Measurements from ENCODE around the gene LILRB2. TPM values are rescaled to one million over a fixed set of nuclear protein-coding genes. Genes with fewer than 3 reads are reported as not detected.

Gene LILRB2
- total RNA-seq, 1 experiment from 2014 or later: not detected

DNA sequence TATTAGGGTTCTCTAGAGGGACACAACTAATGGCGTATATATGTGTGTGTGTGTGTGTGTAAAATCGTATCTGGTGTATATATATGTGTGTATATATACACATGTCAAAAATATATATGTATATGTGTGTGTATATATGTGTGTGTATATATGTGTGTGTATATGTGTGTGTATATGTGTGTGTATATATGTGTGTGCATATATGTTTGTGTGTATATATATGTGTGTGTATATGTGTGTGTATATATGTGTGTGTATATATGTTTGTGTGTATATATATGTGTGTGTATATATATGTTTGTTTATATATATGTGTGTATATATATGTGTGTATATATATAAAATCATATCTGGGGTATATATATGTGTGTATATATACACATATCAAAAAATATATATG, 18.4 kb downstream of the LILRB2 start:
- CTCF ChIA-PET: no interaction called here
- Histone ChIP-seq H3K4me1 (replicated peaks; ENCODE audit: insufficient read depth) (no peaks in the 10 kb centered on the region), H3K27me3 (ENCODE audit: insufficient read depth, low read depth) (peaks cover 76% of the 10 kb centered on the region), H3K79me2 (ENCODE audit: low read depth) (no peaks in the 10 kb centered on the region), H3K36me3 (ENCODE audit: low read depth) (no peaks in the 10 kb centered on the region), H3F3A (ENCODE audit: insufficient read depth, low read depth) (no peaks in the 10 kb centered on the region), H3K4me3 (no peak overlapping the region), H3K9me3 (ENCODE audit: insufficient read depth, low read depth) (no peaks in the 10 kb centered on the region), H3K9me2 (ENCODE audit: insufficient read depth) (no peaks in the 10 kb centered on the region), H3K27ac (no peak overlapping the region), H3K4me2 (no peak overlapping the region), H4K20me1 (ENCODE audit: insufficient read depth) (no peaks in the 10 kb centered on the region), H2AFZ (no peak overlapping the region)
- TF ChIP-seq, protein P1, sequence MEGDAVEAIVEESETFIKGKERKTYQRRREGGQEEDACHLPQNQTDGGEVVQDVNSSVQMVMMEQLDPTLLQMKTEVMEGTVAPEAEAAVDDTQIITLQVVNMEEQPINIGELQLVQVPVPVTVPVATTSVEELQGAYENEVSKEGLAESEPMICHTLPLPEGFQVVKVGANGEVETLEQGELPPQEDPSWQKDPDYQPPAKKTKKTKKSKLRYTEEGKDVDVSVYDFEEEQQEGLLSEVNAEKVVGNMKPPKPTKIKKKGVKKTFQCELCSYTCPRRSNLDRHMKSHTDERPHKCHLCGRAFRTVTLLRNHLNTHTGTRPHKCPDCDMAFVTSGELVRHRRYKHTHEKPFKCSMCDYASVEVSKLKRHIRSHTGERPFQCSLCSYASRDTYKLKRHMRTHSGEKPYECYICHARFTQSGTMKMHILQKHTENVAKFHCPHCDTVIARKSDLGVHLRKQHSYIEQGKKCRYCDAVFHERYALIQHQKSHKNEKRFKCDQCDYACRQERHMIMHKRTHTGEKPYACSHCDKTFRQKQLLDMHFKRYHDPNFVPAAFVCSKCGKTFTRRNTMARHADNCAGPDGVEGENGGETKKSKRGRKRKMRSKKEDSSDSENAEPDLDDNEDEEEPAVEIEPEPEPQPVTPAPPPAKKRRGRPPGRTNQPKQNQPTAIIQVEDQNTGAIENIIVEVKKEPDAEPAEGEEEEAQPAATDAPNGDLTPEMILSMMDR (conservative IDR thresholded peaks at IDR 0.05): no peak
- TF ChIP-seq EZH2 (IDR thresholded peaks at IDR 0.05; ENCODE audit: low read depth): no peak
- BruUV-seq (replicated peaks): no TSS peak
- intact Hi-C loops (cut with micrococcal nuclease; ENCODE audit: unreplicated experiment): no loop called here
- POLR2A ChIA-PET (ENCODE audit: unreplicated experiment): no interaction called here
- no peak for DNase-seq

DNA sequence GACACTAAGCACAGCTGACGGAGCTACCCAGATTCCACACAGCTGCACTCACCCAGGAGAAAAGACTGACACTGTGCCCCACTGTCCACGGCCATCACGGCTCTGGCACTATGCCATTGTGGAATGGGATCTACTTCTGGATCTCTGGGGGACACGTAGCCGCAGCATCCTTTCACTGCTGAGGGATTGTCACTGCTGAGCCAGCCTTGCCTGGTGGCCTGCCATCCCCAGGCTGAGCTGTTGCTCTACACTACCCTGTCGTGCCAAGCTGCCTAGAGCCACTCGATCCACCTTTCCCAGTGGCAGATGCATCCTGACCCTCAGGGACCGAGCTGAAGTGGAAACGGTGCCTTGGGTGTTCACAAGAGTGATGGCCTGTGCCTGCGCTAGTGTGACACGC, 18.8 kb downstream of the LILRB2 start:
- Histone ChIP-seq H3F3A (ENCODE audit: insufficient read depth, low read depth) (no peaks in the 10 kb centered on the region), H3K4me3 (no peak overlapping the region), H3K9me3 (ENCODE audit: insufficient read depth, low read depth) (no peaks in the 10 kb centered on the region), H4K20me1 (ENCODE audit: insufficient read depth) (no peaks in the 10 kb centered on the region), H3K27ac (no peak overlapping the region), H3K79me2 (ENCODE audit: low read depth) (no peaks in the 10 kb centered on the region), H3K9me2 (ENCODE audit: insufficient read depth) (no peaks in the 10 kb centered on the region), H2AFZ (no peak overlapping the region), H3K4me2 (no peak overlapping the region), H3K36me3 (ENCODE audit: low read depth) (no peaks in the 10 kb centered on the region), H3K27me3 (ENCODE audit: insufficient read depth, low read depth) (peaks cover 76% of the 10 kb centered on the region), H3K4me1 (replicated peaks; ENCODE audit: insufficient read depth) (no peaks in the 10 kb centered on the region)
- ChIA-PET CTCF (no interaction called here), POLR2A (ENCODE audit: unreplicated experiment) (no interaction called here)
- no peak for DNase-seq
- BruUV-seq (replicated peaks): no TSS peak
- no peak for TF ChIP-seq EZH2 (IDR thresholded peaks at IDR 0.05; ENCODE audit: low read depth)
- TF ChIP-seq, protein P1 (conservative IDR thresholded peaks at IDR 0.05): no peak
- intact Hi-C loops (cut with micrococcal nuclease; ENCODE audit: unreplicated experiment): no loop called here

DNA sequence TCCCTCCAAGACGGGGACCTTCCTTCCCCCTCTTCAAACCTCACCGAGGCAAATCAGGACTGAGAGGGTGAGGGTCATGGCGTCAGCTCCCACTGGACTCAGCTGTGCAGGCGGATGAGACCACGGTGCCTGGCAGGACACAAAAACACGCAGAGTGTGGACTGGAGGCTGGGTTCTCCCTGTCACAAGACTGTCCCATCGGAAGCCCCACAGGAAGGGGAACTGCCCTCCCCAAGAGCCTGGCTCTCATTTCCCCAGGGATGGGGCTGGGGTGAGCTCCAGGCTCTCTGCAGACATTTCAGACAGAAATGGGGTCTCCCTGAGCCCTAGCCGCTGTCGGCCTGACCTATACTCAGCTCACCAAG, 23.8 kb downstream of the LILRB2 start, which contains the start of gene LILRB5:
Gene LILRB5 (minus strand): TSS at position 158 of the 365 bp plus-strand sequence. CDS start 80 bp downstream, at position 78.
- Histone ChIP-seq H3K27me3 (ENCODE audit: insufficient read depth, low read depth) (peaks cover 97% of the 10 kb centered on the region), H3F3A (ENCODE audit: insufficient read depth, low read depth) (no peaks in the 10 kb centered on the region), H3K27ac (no peak within 1 kb of the TSS), H3K79me2 (ENCODE audit: low read depth) (no peaks in the 10 kb centered on the region), H3K4me1 (replicated peaks; ENCODE audit: insufficient read depth) (no peaks in the 10 kb centered on the region), H3K4me3 (no peak within 1 kb of the TSS), H3K9me2 (ENCODE audit: insufficient read depth) (no peaks in the 10 kb centered on the region), H3K36me3 (ENCODE audit: low read depth) (no peaks in the 10 kb centered on the region), H4K20me1 (ENCODE audit: insufficient read depth) (no peaks in the 10 kb centered on the region), H2AFZ (no peak within 1 kb of the TSS), H3K4me2 (no peak within 1 kb of the TSS), H3K9me3 (ENCODE audit: insufficient read depth, low read depth) (no peaks in the 10 kb centered on the region)
- BruUV-seq (replicated peaks): no TSS peak
- no peak; the same call in 1 of the 2 replicates for TF ChIP-seq EZH2 (IDR thresholded peaks at IDR 0.05; ENCODE audit: low read depth)
- TF ChIP-seq, protein P1 (conservative IDR thresholded peaks at IDR 0.05): no peak
- intact Hi-C loops (cut with micrococcal nuclease; ENCODE audit: unreplicated experiment): no loop called here
- DNase-seq: no peak
- ChIA-PET CTCF (no interaction called here), POLR2A (ENCODE audit: unreplicated experiment) (no interaction called here)
